A673 (cell line): ENCODE results near the gene ELAVL1. TPM values are rescaled to one million over a fixed set of nuclear protein-coding genes. Genes with fewer than 3 reads are reported as not detected.

Experiments used
- BruUV-seq: library from RNA; stranded (reverse); fragments of 400-500 nt; replicated peaks from 2 replicates; lab custom pipeline; 2021; lab: Mats Ljungman, UMichigan
- CTCF ChIA-PET: fragments of 300-600 bp; sonication (Branson Sonifier 250); formaldehyde crosslinking; loops from one replicate; lab custom pipeline; 2022; ENCODE audit warnings: antibody characterized with exemption; lab: Charles Lee
- POLR2A ChIA-PET: fragments of 300-600 bp; sonication (Branson Sonifier 250); formaldehyde crosslinking; loops from one replicate; lab custom pipeline; 2022; ENCODE audit warnings: antibody characterized with exemption; ENCODE audit not compliant: low non-redundant PET; lab: Charles Lee
- DNase-seq: peaks from one replicate; pipeline ENCODE4 v3.0.0-alpha.2; 2015; ENCODE audit warnings: low spot score
- H3K27ac ChIP-seq: fragments of 200-600 bp; sonication (generic); 2 replicates; pipeline ENCODE4 v1.5.1; 2016; ENCODE audit warnings: mixed run types, low read depth, mild to moderate bottlenecking, mixed read lengths, antibody characterized with exemption, low read length; ENCODE audit not compliant: poor library complexity, severe bottlenecking
- H3K27me3 ChIP-seq: fragments of 200-600 bp; sonication (generic); replicated peaks from 2 replicates; pipeline ENCODE4 v1.6.1; 2017; ENCODE audit warnings: mixed run types, low read depth, mild to moderate bottlenecking, mixed read lengths, antibody characterized with exemption, low read length; ENCODE audit not compliant: insufficient read depth, poor library complexity
- H3K36me3 ChIP-seq: fragments of 200-600 bp; sonication (generic); 2 replicates; pipeline ENCODE4 v1.6.1; 2016; ENCODE audit warnings: mixed run types, mild to moderate bottlenecking, mixed read lengths, antibody characterized with exemption, low read length; ENCODE audit not compliant: insufficient read depth, poor library complexity, severe bottlenecking
- H3K4me1 ChIP-seq: fragments of 200-600 bp; sonication (generic); 2 replicates; pipeline ENCODE4 v1.6.1; 2017; ENCODE audit warnings: mixed run types, mild to moderate bottlenecking, mixed read lengths, antibody characterized with exemption, low read length; ENCODE audit not compliant: insufficient read depth, poor library complexity, severe bottlenecking
- H3K4me3 ChIP-seq: fragments of 200-600 bp; sonication (generic); 2 replicates; pipeline ENCODE4 v1.5.1; 2016; ENCODE audit warnings: low read depth, mixed run types, mild to moderate bottlenecking, mixed read lengths, low read length; ENCODE audit not compliant: poor library complexity, severe bottlenecking
- H3K9me3 ChIP-seq: fragments of 200-600 bp; sonication (generic); 2 replicates; pipeline ENCODE4 v1.6.1; 2016; ENCODE audit warnings: mixed run types, low read depth, mild to moderate bottlenecking, mixed read lengths, antibody characterized with exemption, low read length; ENCODE audit not compliant: poor library complexity, severe bottlenecking
- CTCF ChIP-seq: fragments of 300-800, 200-600 bp; sonication (generic); conservative IDR thresholded peaks from 2 replicates; pipeline ENCODE4 v1.5.1; 2017; ENCODE audit warnings: low read depth, mild to moderate bottlenecking, antibody characterized with exemption, low read length, moderate library complexity, mixed read lengths
- EZH2 ChIP-seq: fragments of 200-600 bp; sonication (generic); IDR thresholded peaks from 2 replicates; pipeline ENCODE4 v1.6.1; 2017; ENCODE audit warnings: borderline replicate concordance, low read depth, mild to moderate bottlenecking, mixed read lengths, antibody characterized with exemption, low read length; ENCODE audit not compliant: poor library complexity, severe bottlenecking
- intact Hi-C: fragments of 100-400 bp; cut with micrococcal nuclease; formaldehyde crosslinking; loops from one replicate; pipeline ENCODE4 v1.10.0; 2022; ENCODE audit not compliant: unreplicated experiment
- total RNA-seq: library from RNA; stranded (reverse); gene quantifications from 2 replicates; pipeline ENCODE4 v1.2.3, GENCODE V29; 2021

Gene ELAVL1
- total RNA-seq, 1 experiment from 2014 or later = 171 TPM

DNA sequence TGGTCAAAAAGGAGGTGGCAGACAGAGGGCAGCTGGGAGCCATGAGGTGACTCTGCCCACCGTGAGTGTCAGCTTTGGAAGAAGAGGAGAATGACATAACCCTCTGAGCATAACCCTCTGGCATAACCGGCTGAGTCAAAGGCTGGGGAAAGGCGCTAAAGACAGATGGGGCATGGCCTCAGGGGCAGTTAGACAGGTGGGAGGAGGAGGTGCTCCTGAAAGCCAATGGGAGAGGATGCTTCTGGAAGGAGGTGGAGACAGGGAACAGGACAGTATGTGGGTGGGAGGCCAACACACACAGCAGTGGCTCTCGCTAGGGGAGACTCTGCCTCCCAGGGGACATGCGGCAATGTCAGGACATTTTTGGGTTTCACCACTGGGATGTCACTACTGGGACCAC lies 17.1 kb downstream of the ELAVL1 start:
- TF ChIP-seq CTCF (no peak), EZH2 (no peak)
- Histone ChIP-seq H3K36me3 (peaks cover 72% of the 10 kb centered on the region), H3K9me3 (no peaks in the 10 kb centered on the region), H3K27ac (no peak overlapping the region), H3K27me3 (no peaks in the 10 kb centered on the region), H3K4me1 (no peaks in the 10 kb centered on the region), H3K4me3 (no peak overlapping the region)
- intact Hi-C loops = no loop called here
- ChIA-PET POLR2A (no interaction called here), CTCF (no interaction called here)
- BruUV-seq = no TSS peak
- no peak for DNase-seq

DNA sequence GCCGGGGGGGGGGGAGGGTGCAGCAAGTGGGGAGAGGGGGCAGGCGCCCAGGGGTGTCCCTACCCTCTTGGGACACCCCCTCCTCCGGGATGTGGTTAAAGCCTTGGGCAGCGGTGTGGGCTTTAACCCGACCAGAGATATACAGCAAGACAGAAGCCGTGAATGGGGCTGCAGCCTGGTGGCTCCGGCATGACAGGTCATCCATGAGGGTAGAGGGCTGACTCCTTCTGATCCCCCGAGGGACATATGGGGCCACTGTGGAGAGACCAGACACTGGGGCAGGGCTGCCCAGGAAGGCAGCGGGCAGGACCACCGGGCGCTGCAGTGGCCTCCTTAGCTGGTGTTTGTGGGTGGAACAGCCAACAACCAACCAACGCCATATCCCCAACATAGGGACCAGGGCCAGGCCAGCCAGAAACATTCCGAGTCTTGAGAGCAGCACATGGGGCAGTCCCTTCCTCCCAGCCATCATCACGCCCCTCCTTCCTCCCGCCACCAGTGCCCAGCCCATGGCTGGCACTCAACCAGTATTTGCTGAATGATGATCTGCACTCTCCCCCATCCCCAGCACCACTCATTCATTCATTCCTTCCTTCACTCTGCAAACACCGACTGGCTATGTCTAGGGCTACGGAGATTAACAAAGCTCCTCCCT lies 18.2 kb downstream of the ELAVL1 start:
- Histone ChIP-seq H3K4me3 (no peak overlapping the region), H3K36me3 (peaks cover 81% of the 10 kb centered on the region), H3K4me1 (no peaks in the 10 kb centered on the region), H3K27ac (no peak overlapping the region), H3K27me3 (no peaks in the 10 kb centered on the region), H3K9me3 (no peaks in the 10 kb centered on the region)
- no TSS peak for BruUV-seq
- no peak for DNase-seq
- intact Hi-C loops = no loop called here
- TF ChIP-seq CTCF = no peak
- no peak for TF ChIP-seq EZH2
- ChIA-PET CTCF (no interaction called here), POLR2A (no interaction called here)

DNA sequence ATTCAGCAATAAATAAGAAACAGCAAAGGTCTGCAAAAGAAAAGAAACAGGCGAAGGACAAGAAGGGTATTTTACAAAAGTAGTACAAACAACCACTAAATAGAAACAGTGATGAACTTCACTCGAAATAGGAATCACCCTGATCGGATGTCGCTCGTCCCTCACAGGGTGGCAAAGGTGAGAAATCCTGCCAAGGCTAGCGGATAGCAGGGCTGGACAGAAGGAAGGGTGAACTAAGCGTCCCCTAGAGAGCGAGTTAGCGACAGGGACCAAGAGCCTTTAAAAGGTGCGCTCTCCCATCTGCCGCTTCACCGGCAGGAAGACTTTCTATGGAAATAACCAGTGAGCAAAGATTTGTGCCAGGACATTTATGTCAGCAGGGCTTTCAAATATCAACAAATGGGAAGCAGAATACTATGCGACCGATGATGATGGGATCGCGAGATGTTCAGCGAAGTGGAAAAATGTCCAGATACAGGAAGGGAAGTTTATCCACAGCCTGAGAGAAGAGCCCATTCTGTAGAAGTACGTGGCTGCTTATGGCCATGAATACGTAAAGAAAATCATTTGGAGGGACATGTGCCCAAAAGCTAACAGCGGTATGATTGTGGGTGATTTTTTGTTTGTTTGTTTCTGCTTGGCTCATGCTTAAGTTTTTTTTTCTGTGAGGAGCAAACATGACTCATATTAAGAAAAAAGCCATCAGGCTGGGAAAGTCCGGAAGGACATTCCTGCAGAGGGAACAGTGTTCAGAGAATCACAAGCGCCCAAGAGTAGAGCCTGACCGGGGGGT lies 18.9 kb downstream of the ELAVL1 start:
- DNase-seq = no peak
- H3K27ac ChIP-seq = no peak overlapping the region
- intact Hi-C loops = no loop called here
- peaks cover 86% of the 10 kb centered on the region for H3K36me3 ChIP-seq
- ChIA-PET CTCF (no interaction called here), POLR2A (no interaction called here)
- no peak overlapping the region for H3K4me3 ChIP-seq
- H3K4me1 ChIP-seq = no peaks in the 10 kb centered on the region
- BruUV-seq = no TSS peak
- no peak for TF ChIP-seq CTCF
- TF ChIP-seq EZH2 = no peak
- no peaks in the 10 kb centered on the region for H3K27me3 ChIP-seq
- no peaks in the 10 kb centered on the region for H3K9me3 ChIP-seq
